HepG2 (cell line): ENCODE results near the gene TASOR2. TPM values are rescaled to one million over a fixed set of nuclear protein-coding genes. Genes with fewer than 3 reads are reported as not detected.

Experiments used
- CTCF ChIP-seq: sonication (generic); formaldehyde crosslinking; IDR thresholded peaks from 2 replicates; pipeline ENCODE4 v1.5.0; 2020; ENCODE audit warnings: mild to moderate bottlenecking, missing genetic modification reagents, moderate library complexity
- HOXA5 ChIP-seq: sonication (generic); formaldehyde crosslinking; IDR thresholded peaks from 2 replicates; pipeline ENCODE4 v1.4.0; 2020; ENCODE audit warnings: missing genetic modification reagents
- KDM2A ChIP-seq: sonication (generic); formaldehyde crosslinking; IDR thresholded peaks from 2 replicates; pipeline ENCODE4 v1.4.0; 2020; ENCODE audit warnings: low read depth, missing genetic modification reagents, borderline replicate concordance
- PLRG1 ChIP-seq: fragments of 450-650 bp; conservative IDR thresholded peaks from 2 replicates; pipeline ENCODE4 v1.6.1; 2016
- SIX1 ChIP-seq: sonication (generic); formaldehyde crosslinking; IDR thresholded peaks from 2 replicates; pipeline ENCODE4 v1.4.0; 2020; ENCODE audit warnings: missing genetic modification reagents, borderline replicate concordance
- TGIF2 ChIP-seq: IDR thresholded peaks from 2 replicates; pipeline ENCODE4 v1.6.1; 2016; ENCODE audit warnings: control low read depth, missing compliant biosample characterization
- ZNF367 ChIP-seq: sonication (generic); formaldehyde crosslinking; IDR thresholded peaks from 2 replicates; pipeline ENCODE4 v1.4.0; 2020; ENCODE audit warnings: missing genetic modification reagents, borderline replicate concordance
- ZNF629 ChIP-seq: sonication (generic); formaldehyde crosslinking; conservative IDR thresholded peaks from 2 replicates; pipeline ENCODE4 v1.5.0; 2020; ENCODE audit warnings: missing genetic modification reagents
- ZNF646 ChIP-seq: sonication (generic); formaldehyde crosslinking; IDR thresholded peaks from 2 replicates; pipeline ENCODE4 v1.9.0; 2021; ENCODE audit warnings: mild to moderate bottlenecking, missing genetic modification reagents
- ZNF687 ChIP-seq: sonication (generic); formaldehyde crosslinking; IDR thresholded peaks from 2 replicates; pipeline ENCODE4 v1.5.1; 2020; ENCODE audit warnings: mild to moderate bottlenecking, missing genetic modification reagents, moderate library complexity
- ZNF709 ChIP-seq: sonication (generic); formaldehyde crosslinking; IDR thresholded peaks from 2 replicates; pipeline ENCODE4 v1.5.0; 2020; ENCODE audit warnings: mild to moderate bottlenecking, missing genetic modification reagents
- ZNF790 ChIP-seq: sonication (generic); formaldehyde crosslinking; IDR thresholded peaks from 2 replicates; pipeline ENCODE4 v1.8.0; 2022; ENCODE audit warnings: missing genetic modification reagents, mild to moderate bottlenecking, borderline replicate concordance
- polyA plus RNA-seq, 8 experiments: library from polyadenylated mRNA; depleted of rRNA in 3 of 8; stranded (reverse) in 7 of 8; unstranded in 1 of 8; fragments of >200 nt; fragmentation: Illumina TruSeq in 4 of 8; extraction: Trizol in 4 of 8; gene quantifications; 2 replicates each; pipeline versions ENCODE4 v1.2.1 to v1.2.3, GENCODE V29; 2011 to 2016; ENCODE audit warnings: low read depth in 4 of 8, missing spikeins in 1 of 8, mixed read lengths in 1 of 8; ENCODE audit not compliant: insufficient read depth in 1 of 8
- total RNA-seq, 5 experiments: library from RNA; depleted of rRNA; stranded (reverse); fragments of >200 nt; fragmentation: Illumina TruSeq; extraction: Trizol; gene quantifications; 2 replicates each; pipeline ENCODE4 v1.2.3, GENCODE V29; 2016; ENCODE audit warnings: low read depth in 1 of 5
- TF ChIP-seq, protein P1 (sequence below): sonication (generic); formaldehyde crosslinking; IDR thresholded peaks from 2 replicates; pipeline ENCODE4 v1.4.0; 2020; ENCODE audit warnings: missing genetic modification reagents, borderline replicate concordance

The TASOR2 gene
- total and polyA plus RNA-seq, 2 of the 13 experiments (the other 11 are each of a cell fraction or from before 2014, with no cell fraction given), result 24.2 to 55.3 TPM

GRCh38 chr10:5684971-5685763 is 529 bp downstream of the TASOR2 start (continued):
- TF ChIP-seq ZNF646 (CRISPR knock-in tag) (0 out of 2 replicates have a peak, but pooled peaks have one; percentile 20), ZNF687 (CRISPR knock-in tag) (peak; percentile 78; the same call in 1 of the 2 replicates), CTCF (CRISPR knock-in tag) (peak; percentile 75), TGIF2 (CRISPR knock-in tag) (0 out of 2 replicates have a peak, but pooled peaks have one; percentile 35), SIX1 (peak; percentile 31; the same call in 1 of the 2 replicates), ZNF367 (CRISPR knock-in tag) (no peak), KDM2A (CRISPR knock-in tag) (0 out of 2 replicates have a peak, but pooled peaks have one; percentile 51), PLRG1 (no peak), ZNF790 (peak; percentile 67; the same call in 1 of the 2 replicates), ZNF629 (CRISPR knock-in tag) (no peak), ZNF709 (CRISPR knock-in tag) (0 out of 2 replicates have a peak, but pooled peaks have one; percentile 50), HOXA5 (CRISPR knock-in tag) (0 out of 2 replicates have a peak, but pooled peaks have one; percentile 38)
- TF ChIP-seq, protein P1, sequence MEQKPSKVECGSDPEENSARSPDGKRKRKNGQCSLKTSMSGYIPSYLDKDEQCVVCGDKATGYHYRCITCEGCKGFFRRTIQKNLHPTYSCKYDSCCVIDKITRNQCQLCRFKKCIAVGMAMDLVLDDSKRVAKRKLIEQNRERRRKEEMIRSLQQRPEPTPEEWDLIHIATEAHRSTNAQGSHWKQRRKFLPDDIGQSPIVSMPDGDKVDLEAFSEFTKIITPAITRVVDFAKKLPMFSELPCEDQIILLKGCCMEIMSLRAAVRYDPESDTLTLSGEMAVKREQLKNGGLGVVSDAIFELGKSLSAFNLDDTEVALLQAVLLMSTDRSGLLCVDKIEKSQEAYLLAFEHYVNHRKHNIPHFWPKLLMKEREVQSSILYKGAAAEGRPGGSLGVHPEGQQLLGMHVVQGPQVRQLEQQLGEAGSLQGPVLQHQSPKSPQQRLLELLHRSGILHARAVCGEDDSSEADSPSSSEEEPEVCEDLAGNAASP, result 0 out of 2 replicates have a peak, but pooled peaks have one; percentile 36
